ENCODE measurements around the gene ZBTB7C.

Gene ZBTB7C

DNA sequence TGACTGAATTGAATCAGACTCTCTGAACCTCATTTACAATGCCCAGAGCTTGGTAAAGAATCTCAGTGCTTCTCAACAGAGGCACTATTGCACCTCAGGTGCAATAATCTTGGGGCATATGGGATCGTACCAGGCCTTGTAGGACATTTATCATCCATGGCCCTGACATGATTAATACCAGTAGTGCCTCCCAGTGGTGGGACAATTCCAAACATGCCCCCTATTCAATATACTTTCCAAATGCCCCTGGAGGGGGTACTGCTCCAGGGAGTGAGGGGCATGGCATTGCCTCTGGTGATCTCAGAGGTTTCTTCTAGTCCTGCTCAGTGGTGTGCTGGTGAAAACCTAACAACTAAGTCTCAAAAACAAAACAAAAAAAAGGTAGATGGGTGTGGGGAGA lies 303.9 kb downstream of the ZBTB7C start:
- DNase-seq (ENCODE audit: low read depth, low spot score): no peak
- TF ChIP-seq, protein P1, sequence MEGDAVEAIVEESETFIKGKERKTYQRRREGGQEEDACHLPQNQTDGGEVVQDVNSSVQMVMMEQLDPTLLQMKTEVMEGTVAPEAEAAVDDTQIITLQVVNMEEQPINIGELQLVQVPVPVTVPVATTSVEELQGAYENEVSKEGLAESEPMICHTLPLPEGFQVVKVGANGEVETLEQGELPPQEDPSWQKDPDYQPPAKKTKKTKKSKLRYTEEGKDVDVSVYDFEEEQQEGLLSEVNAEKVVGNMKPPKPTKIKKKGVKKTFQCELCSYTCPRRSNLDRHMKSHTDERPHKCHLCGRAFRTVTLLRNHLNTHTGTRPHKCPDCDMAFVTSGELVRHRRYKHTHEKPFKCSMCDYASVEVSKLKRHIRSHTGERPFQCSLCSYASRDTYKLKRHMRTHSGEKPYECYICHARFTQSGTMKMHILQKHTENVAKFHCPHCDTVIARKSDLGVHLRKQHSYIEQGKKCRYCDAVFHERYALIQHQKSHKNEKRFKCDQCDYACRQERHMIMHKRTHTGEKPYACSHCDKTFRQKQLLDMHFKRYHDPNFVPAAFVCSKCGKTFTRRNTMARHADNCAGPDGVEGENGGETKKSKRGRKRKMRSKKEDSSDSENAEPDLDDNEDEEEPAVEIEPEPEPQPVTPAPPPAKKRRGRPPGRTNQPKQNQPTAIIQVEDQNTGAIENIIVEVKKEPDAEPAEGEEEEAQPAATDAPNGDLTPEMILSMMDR (IDR thresholded peaks at IDR 0.05; ENCODE audit: low read depth, low read length): no peak
- in situ Hi-C loops (cut with HindIII; ENCODE audit: low sequenced_read_pairs): no loop called here
- no peak overlapping the region for H3K4me3 ChIP-seq (ENCODE audit: low read depth, low read length)

DNA sequence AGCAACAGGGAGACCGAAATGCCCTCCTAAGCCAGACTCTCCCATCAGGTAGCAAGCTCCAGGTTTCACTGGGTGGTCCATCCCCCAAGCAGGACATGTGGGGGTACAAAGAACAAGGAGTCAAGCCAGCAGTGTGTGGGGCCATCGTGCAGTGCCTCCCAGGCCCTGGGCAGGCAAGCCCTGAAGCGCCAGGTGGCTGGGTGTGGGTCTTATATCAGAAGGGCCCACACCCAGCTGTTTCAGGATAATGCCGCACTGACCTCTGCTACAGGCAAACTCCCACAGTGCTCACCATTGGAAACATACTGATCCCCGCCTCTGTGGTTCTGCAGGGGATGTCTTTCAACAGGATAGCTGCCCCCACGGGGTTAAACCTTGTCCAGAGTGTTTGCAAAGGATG lies 304.5 kb downstream of the ZBTB7C start:
- in situ Hi-C loops (cut with HindIII; ENCODE audit: low sequenced_read_pairs): no loop called here
- TF ChIP-seq, protein P1 (IDR thresholded peaks at IDR 0.05; ENCODE audit: low read depth, low read length): no peak
- H3K4me3 ChIP-seq (ENCODE audit: low read depth, low read length): no peak overlapping the region
- DNase-seq (ENCODE audit: low read depth, low spot score): no peak

DNA sequence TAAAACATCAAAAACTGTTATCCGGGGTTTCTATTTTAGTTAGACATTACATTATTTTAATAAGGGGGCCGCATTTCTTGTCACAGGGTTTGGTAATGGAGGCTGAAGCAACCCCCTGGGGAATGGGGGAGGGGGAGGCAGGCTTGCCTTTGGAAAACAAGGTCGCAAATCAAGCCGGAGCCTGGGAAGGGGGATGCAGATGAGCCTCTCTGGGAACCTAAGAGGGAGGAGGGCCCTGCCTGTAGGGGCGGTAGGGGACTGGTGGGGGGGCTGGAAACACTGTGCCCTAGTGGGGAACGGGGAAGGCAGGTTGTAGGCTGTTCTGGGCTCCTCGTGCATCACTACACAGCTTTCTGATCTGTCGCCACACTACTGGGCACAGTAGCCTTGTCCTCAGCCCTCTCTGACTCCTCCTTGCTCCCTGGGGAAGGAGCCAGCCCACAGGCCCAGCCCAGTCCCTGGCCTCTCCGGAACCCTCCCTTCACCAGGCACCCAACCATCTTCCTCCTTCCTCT lies 308.5 kb downstream of the ZBTB7C start:
- no peak overlapping the region for H3K4me3 ChIP-seq (ENCODE audit: low read depth, low read length)
- no peak for DNase-seq (ENCODE audit: low read depth, low spot score)
- TF ChIP-seq, protein P1 (IDR thresholded peaks at IDR 0.05; ENCODE audit: low read depth, low read length): no peak
- in situ Hi-C loops (cut with HindIII; ENCODE audit: low sequenced_read_pairs): no loop called here

DNA sequence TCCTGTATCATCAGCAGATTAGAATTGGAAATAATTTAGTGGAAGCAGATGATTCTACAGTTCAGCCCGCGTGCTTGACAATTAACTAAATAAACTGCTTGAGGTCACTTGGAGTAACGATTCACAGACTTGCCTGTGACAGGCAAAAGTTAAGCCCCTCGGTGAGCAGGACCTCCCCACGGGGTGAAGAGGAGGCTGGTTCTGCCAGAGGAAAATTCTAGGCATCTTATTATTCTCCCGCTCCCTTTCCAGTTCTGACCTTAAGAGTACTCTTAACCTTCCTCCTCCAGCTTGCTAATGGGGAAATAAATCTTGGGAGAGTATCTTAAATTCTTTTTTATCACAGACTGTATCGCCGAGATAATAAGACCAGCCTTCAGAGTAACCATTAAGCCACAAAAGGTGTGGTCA lies 309.0 kb downstream of the ZBTB7C start:
- TF ChIP-seq, protein P1 (IDR thresholded peaks at IDR 0.05; ENCODE audit: low read depth, low read length): no peak
- in situ Hi-C loops (cut with HindIII; ENCODE audit: low sequenced_read_pairs): no loop called here
- no peak overlapping the region for H3K4me3 ChIP-seq (ENCODE audit: low read depth, low read length)
- DNase-seq (ENCODE audit: low read depth, low spot score): no peak

DNA sequence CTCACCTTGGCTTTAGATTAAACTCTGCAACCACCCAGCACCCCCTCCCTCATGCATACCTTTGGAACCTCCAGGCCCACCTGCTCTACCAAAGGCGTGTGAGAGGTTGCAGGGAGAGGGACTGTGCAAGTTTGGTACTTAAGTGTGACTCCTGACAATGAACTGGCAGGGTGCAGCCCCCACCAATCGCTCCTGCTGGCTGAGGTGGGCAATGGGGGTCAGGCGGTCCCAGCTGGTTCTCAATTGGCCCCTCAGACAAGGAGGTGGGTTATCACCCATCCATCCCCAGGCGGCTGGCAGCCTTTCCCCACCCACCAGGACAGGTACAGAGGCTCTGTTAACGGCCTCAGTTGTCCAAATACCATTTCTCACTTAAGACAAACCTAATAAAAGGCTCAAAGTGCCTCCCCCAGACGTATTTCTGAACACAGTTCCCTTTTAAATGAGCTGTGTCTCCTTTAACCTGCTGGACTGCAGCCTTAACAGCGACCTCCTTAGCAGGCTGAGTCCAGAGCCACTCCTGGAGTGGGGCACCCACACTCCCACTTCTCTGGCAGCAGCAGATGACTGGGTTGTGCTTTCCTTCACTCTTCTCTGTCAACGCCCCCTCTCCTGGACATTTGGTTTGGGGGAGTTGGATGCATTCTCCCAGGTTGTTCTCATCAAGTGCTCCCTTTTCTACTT lies 309.6 kb downstream of the ZBTB7C start:
- H3K4me3 ChIP-seq (ENCODE audit: low read depth, low read length): no peak overlapping the region
- TF ChIP-seq, protein P1 (IDR thresholded peaks at IDR 0.05; ENCODE audit: low read depth, low read length): no peak
- in situ Hi-C loops (cut with HindIII; ENCODE audit: low sequenced_read_pairs): no loop called here
- DNase-seq (ENCODE audit: low read depth, low spot score): no peak

DNA sequence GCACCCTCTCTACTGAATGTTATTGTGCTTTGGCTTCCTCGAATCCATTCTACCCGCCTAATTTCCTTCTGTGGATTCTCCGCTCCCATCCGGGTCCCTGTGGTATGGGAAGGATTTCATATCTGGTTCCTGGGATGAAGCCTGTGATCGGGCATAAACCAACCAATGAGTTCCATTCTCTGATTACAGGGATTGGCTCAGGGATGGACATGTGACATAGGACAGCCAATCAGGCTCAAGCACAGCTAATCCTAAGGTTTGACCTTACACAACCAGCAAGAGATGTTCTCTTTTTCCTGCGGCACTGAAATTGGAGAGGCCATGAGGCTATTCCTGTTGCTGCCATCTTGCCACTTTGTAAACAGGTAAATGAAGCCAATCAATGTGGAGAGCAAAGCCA lies 310.6 kb downstream of the ZBTB7C start:
- in situ Hi-C loops (cut with HindIII; ENCODE audit: low sequenced_read_pairs): no loop called here
- no peak overlapping the region for H3K4me3 ChIP-seq (ENCODE audit: low read depth, low read length)
- no peak for DNase-seq (ENCODE audit: low read depth, low spot score)
- TF ChIP-seq, protein P1 (IDR thresholded peaks at IDR 0.05; ENCODE audit: low read depth, low read length): no peak
